Ishikawa (cell line): ENCODE data around the gene PLEKHA7.

ENCODE experiments used
- CEBPB ChIP-seq: IDR thresholded peaks from 2 replicates; pipeline ENCODE4 v1.6.1; 2012
- CREB1 ChIP-seq: IDR thresholded peaks from 2 replicates; pipeline ENCODE4 v1.6.1; 2012; ENCODE audit warnings: low read depth
- EGR1 ChIP-seq: IDR thresholded peaks from 2 replicates; pipeline ENCODE4 v1.6.1; 2012
- EP300 ChIP-seq: IDR thresholded peaks from 2 replicates; pipeline ENCODE4 v1.6.1; 2012; ENCODE audit warnings: borderline replicate concordance
- FOXM1 ChIP-seq: IDR thresholded peaks from 2 replicates; pipeline ENCODE4 v1.6.1; 2012; ENCODE audit warnings: low read depth, borderline replicate concordance
- NFIC ChIP-seq: IDR thresholded peaks from 2 replicates; pipeline ENCODE4 v1.6.1; 2012
- RAD21 ChIP-seq: IDR thresholded peaks from 2 replicates; pipeline ENCODE4 v1.6.1; 2012; ENCODE audit warnings: low read depth
- TAF1 ChIP-seq: IDR thresholded peaks from 2 replicates; pipeline ENCODE4 v1.6.1; 2012; ENCODE audit warnings: low read depth, mild to moderate bottlenecking
- TCF12 ChIP-seq: IDR thresholded peaks from 2 replicates; pipeline ENCODE4 v1.6.1; 2012; ENCODE audit warnings: low read depth
- TEAD4 ChIP-seq: IDR thresholded peaks from 2 replicates; pipeline ENCODE4 v1.6.1; 2012
- YY1 ChIP-seq: IDR thresholded peaks from 2 replicates; pipeline ENCODE4 v1.6.1; 2012; ENCODE audit warnings: low read depth
- ZBTB7A ChIP-seq: IDR thresholded peaks from 2 replicates; pipeline ENCODE4 v1.6.1; 2012; ENCODE audit warnings: low read depth
- TF ChIP-seq, protein P1 (sequence below): IDR thresholded peaks from 2 replicates; pipeline ENCODE4 v1.6.1; 2012
- TF ChIP-seq, protein P2 (sequence below): IDR thresholded peaks from 2 replicates; pipeline ENCODE4 v1.6.1; 2012
- TF ChIP-seq, protein P3 (sequence below): IDR thresholded peaks from 2 replicates; pipeline ENCODE4 v1.6.1; 2012; ENCODE audit warnings: low read depth, mild to moderate bottlenecking

PLEKHA7 gene

DNA sequence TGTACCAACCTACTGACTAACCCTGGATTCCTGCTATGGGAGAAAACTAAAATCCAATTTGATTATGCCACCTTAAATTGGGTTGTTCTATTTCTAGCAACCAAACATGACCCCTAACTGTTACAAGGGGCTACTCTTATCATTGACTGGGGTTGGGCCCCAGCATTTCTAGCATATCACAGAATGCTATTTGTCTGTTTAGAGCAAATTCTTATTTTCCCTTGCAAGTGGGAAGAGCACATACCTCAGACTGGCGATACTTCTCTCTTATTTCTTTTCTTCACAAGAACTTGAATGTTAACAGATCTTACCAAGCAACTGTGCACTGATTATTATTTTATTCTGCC is 182.0 kb downstream of the PLEKHA7 start:
- TF ChIP-seq CREB1 (no peak), NFIC (no peak), TAF1 (no peak), EP300 (no peak), FOXM1 (no peak), CEBPB (no peak), EGR1 (no peak), TEAD4 (no peak), RAD21 (no peak), YY1 (no peak), TCF12 (no peak), ZBTB7A (no peak)
- TF ChIP-seq, protein P1, sequence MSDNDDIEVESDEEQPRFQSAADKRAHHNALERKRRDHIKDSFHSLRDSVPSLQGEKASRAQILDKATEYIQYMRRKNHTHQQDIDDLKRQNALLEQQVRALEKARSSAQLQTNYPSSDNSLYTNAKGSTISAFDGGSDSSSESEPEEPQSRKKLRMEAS: no peak
- TF ChIP-seq, protein P2, sequence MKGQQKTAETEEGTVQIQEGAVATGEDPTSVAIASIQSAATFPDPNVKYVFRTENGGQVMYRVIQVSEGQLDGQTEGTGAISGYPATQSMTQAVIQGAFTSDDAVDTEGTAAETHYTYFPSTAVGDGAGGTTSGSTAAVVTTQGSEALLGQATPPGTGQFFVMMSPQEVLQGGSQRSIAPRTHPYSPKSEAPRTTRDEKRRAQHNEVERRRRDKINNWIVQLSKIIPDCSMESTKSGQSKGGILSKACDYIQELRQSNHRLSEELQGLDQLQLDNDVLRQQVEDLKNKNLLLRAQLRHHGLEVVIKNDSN: no peak
- TF ChIP-seq, protein P3, sequence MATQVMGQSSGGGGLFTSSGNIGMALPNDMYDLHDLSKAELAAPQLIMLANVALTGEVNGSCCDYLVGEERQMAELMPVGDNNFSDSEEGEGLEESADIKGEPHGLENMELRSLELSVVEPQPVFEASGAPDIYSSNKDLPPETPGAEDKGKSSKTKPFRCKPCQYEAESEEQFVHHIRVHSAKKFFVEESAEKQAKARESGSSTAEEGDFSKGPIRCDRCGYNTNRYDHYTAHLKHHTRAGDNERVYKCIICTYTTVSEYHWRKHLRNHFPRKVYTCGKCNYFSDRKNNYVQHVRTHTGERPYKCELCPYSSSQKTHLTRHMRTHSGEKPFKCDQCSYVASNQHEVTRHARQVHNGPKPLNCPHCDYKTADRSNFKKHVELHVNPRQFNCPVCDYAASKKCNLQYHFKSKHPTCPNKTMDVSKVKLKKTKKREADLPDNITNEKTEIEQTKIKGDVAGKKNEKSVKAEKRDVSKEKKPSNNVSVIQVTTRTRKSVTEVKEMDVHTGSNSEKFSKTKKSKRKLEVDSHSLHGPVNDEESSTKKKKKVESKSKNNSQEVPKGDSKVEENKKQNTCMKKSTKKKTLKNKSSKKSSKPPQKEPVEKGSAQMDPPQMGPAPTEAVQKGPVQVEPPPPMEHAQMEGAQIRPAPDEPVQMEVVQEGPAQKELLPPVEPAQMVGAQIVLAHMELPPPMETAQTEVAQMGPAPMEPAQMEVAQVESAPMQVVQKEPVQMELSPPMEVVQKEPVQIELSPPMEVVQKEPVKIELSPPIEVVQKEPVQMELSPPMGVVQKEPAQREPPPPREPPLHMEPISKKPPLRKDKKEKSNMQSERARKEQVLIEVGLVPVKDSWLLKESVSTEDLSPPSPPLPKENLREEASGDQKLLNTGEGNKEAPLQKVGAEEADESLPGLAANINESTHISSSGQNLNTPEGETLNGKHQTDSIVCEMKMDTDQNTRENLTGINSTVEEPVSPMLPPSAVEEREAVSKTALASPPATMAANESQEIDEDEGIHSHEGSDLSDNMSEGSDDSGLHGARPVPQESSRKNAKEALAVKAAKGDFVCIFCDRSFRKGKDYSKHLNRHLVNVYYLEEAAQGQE: no peak

DNA sequence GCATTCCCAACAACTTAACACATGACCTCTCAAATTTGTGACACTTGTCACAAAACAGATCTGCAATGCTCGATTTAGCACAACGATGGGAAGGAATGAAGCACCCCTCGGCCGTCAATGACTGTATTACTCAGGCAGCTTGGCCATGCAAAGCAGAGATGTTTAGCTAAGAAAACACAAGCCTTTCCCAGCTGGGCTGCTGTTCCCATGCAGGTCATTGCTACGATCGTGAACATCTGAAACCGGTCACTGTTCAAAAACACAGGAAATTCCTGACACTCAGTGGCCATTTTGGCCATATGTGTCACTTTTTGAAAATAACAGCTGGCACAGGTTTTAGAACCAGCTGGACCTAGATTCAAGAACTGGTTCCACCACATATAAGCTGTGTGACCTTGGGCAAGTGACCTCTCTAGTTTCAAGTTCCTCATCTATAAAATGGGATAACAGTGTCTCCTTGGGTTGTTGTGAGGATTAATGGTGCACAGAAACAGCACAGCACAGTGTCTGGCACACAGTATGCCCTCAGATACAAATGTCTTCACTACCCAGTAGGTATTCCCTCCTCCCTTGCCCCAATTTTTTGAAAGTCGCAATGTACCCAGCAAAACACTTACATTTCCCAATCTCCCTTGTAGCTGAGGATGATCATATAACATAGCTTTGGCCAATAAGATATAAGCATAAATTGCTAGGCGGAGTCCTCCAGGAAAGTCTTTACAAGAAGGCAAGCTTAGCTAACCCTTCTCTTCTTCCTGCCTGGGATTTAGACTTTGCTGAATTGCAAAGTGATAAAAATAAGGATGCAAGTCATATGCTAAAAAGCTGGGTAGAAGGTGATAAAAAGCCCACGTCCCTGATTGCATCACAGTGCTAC is 182.7 kb downstream of the PLEKHA7 start:
- TF ChIP-seq EGR1 (no peak), RAD21 (no peak), CEBPB (no peak), TCF12 (no peak), EP300 (no peak), TAF1 (no peak), NFIC (no peak), ZBTB7A (no peak), TEAD4 (no peak), FOXM1 (no peak), CREB1 (no peak), YY1 (no peak)
- TF ChIP-seq, protein P3: no peak
- TF ChIP-seq, protein P2: no peak
- TF ChIP-seq, protein P1: no peak

DNA sequence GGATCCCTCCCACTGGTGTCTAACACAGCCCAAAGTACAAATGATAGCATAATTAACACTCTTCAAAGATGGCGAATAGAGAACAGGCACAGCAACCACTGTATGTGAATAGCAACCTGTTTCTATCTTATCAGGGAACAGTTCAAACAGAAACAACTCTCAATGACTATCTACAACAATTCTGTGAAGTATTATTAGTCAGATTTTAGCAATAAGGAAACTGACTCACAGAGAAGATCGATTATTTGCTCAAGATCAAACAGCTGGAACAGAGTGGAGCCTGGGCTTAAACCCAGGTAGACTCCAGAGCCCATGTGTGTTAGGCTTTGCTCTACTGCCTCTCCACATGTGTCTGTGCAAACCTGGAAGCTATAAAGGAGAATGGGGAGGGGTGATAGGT is 187.1 kb downstream of the PLEKHA7 start:
- no peak for TF ChIP-seq CEBPB
- no peak for TF ChIP-seq NFIC
- TF ChIP-seq ZBTB7A: no peak
- TF ChIP-seq YY1: no peak
- TF ChIP-seq, protein P1: no peak
- no peak for TF ChIP-seq TCF12
- no peak for TF ChIP-seq FOXM1
- no peak for TF ChIP-seq EGR1
- TF ChIP-seq CREB1: no peak
- TF ChIP-seq, protein P3: no peak
- TF ChIP-seq TEAD4: no peak
- TF ChIP-seq EP300: no peak

DNA sequence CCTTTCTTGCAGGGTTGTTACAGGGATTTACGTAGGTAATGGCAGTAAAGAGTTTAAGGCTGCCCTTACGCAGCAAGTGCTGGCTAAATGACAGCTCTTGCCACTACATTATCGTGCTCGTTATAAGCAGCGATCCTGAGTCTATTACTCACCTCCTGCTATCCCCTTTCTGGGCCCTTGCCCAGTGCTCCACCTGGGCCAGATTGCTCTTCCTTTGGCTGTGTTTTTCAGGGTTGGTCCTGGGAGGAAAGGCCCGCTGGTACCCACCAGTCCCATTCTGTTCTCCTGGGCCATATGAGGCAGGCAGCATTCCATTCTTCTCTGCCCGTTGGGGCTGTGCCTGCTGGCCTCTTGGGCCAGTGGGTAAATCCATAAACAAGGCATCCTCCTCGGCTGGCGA is 188.2 kb downstream of the PLEKHA7 start:
- TF ChIP-seq, protein P2: no peak
- no peak for TF ChIP-seq ZBTB7A
